Panc1 (cell line): Measurements from ENCODE around the gene ENPP3. TPM values are rescaled to one million over a fixed set of nuclear protein-coding genes. Genes with fewer than 3 reads are reported as not detected.

Source experiments
- ATAC-seq: fragments of 200-7000 bp; cut with Tn5 transposase; 2 replicates; pipeline ENCODE4 v1.9.1; 2020; ENCODE audit warnings: mild to moderate bottlenecking, moderate library complexity
- BruUV-seq: library from RNA; stranded (reverse); fragments of 400-500 nt; replicated peaks from 2 replicates; lab custom pipeline; 2021; lab: Mats Ljungman, UMichigan
- CTCF ChIA-PET: fragments of 300-600 bp; sonication (Branson Sonifier 250); formaldehyde crosslinking; loops from one replicate; lab custom pipeline; 2022; ENCODE audit warnings: antibody characterized with exemption; lab: Charles Lee
- POLR2A ChIA-PET: fragments of 300-600 bp; sonication (Branson Sonifier 250); formaldehyde crosslinking; loops from one replicate; lab custom pipeline; 2022; ENCODE audit warnings: antibody characterized with exemption; lab: Charles Lee
- DNase-seq: peaks from one replicate; pipeline ENCODE4 v3.0.0-alpha.2; 2010; ENCODE audit warnings: low read depth, low spot score
- H3K27ac ChIP-seq: 2 replicates; pipeline ENCODE4 v1.5.1; 2011; ENCODE audit warnings: mild to moderate bottlenecking, low read length, inconsistent platforms
- H3K27me3 ChIP-seq: fragments of 200-500 bp; sonication (Bioruptor generic); 2 replicates; pipeline ENCODE4 v1.6.0; 2014; ENCODE audit warnings: low read length, inconsistent platforms; ENCODE audit not compliant: control insufficient read depth, insufficient read depth
- H3K36me3 ChIP-seq: fragments of 200-500 bp; sonication (Bioruptor generic); 2 replicates; pipeline ENCODE4 v1.5.1; 2014; ENCODE audit warnings: inconsistent platforms, mild to moderate bottlenecking, low read length, moderate library complexity; ENCODE audit not compliant: control insufficient read depth, insufficient read depth
- H3K4me1 ChIP-seq: 2 replicates; pipeline ENCODE4 v1.5.1; 2011; ENCODE audit warnings: inconsistent platforms, mild to moderate bottlenecking, low read length, moderate library complexity; ENCODE audit not compliant: control insufficient read depth, insufficient read depth
- H3K4me3 ChIP-seq, 2 experiments: 2 replicates each; pipeline ENCODE4 v1.5.1; 2011 to 2012; ENCODE audit warnings: low read depth in 2 of 2, low read length in 2 of 2, mild to moderate bottlenecking in 2 of 2, inconsistent platforms in 1 of 2, moderate library complexity in 1 of 2
- H3K9me3 ChIP-seq: fragments of 200-500 bp; sonication (Bioruptor generic); 2 replicates; pipeline ENCODE4 v1.5.1; 2014; ENCODE audit warnings: low read depth, mild to moderate bottlenecking, inconsistent platforms, low read length, moderate library complexity; ENCODE audit not compliant: control insufficient read depth, insufficient read depth
- POLR2AphosphoS5 ChIP-seq: IDR thresholded peaks from 2 replicates; pipeline ENCODE4 v1.6.1; 2012; ENCODE audit warnings: mild to moderate bottlenecking, low read depth, low read length, moderate library complexity
- REST ChIP-seq, 2 experiments: IDR thresholded peaks; 2 replicates each; pipeline ENCODE4 v1.6.1; 2011 to 2012; ENCODE audit warnings: low read depth in 2 of 2, control low read depth in 1 of 2, low read length in 1 of 2, mild to moderate bottlenecking in 1 of 2, moderate library complexity in 1 of 2; ENCODE audit not compliant: insufficient read depth in 1 of 2
- SIN3A ChIP-seq: IDR thresholded peaks from 2 replicates; pipeline ENCODE4 v1.6.1; 2012; ENCODE audit warnings: low read depth, mild to moderate bottlenecking, low read length, moderate library complexity, borderline replicate concordance; ENCODE audit not compliant: insufficient read depth
- TCF7L2 ChIP-seq: IDR thresholded peaks from 2 replicates; pipeline ENCODE4 v1.6.1; 2011; ENCODE audit warnings: mild to moderate bottlenecking, low read depth, low read length, inconsistent platforms
- in situ Hi-C: cut with HindIII; loops from 2 replicates; pipeline ENCODE4 v1.10.0; 2016; ENCODE audit warnings: low sequenced_read_pairs, low pct_unique_long_range_greater_than_20kb
- intact Hi-C: fragments of 100-400 bp; cut with micrococcal nuclease; formaldehyde crosslinking; loops from one replicate; pipeline ENCODE4 v1.10.0; 2022; ENCODE audit not compliant: unreplicated experiment
- total RNA-seq: library from RNA; stranded (reverse); gene quantifications from one replicate; pipeline ENCODE4 v1.2.1, GENCODE V29; 2021; ENCODE audit not compliant: unreplicated experiment
- TF ChIP-seq, protein P1 (sequence below): fragments of 450-650 bp; IDR thresholded peaks from 2 replicates; pipeline ENCODE4 v1.5.1; 2017; ENCODE audit warnings: mild to moderate bottlenecking

The ENPP3 gene
- total RNA-seq, 1 experiment from 2014 or later: not detected

DNA sequence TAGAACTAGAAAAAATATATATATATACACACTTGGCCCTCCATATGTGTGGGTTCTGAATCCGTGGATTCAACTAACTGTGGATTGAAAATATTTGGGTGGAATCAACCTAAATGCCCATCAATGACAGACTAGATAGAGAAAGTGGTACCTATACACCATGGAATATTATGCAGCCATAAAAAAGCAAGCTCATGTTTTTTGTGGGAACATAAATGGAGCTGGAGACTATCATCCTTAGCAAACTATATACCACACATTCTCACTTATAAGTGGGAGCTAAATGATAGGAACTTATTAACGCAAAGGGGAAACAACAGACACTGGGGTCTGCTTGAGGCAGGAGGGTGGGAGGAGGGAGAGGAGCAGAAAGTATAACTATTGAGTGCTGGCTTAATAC, 36.1 kb downstream of the ENPP3 start:
- no peak for ATAC-seq
- Histone ChIP-seq H3K27me3 (no peaks in the 10 kb centered on the region), H3K4me3 (no peak overlapping the region), H3K4me1 (no peaks in the 10 kb centered on the region), H3K9me3 (no peaks in the 10 kb centered on the region), H3K36me3 (no peaks in the 10 kb centered on the region), H3K27ac (no peak overlapping the region)
- DNase-seq: no peak
- ChIA-PET CTCF (no interaction called here), POLR2A (no interaction called here)
- intact Hi-C loops (no loop called here), in situ Hi-C loops (no loop called here)
- BruUV-seq: no TSS peak
- TF ChIP-seq SIN3A: no peak
- TF ChIP-seq POLR2AphosphoS5: no peak
- no peak for TF ChIP-seq TCF7L2
- TF ChIP-seq, protein P1, sequence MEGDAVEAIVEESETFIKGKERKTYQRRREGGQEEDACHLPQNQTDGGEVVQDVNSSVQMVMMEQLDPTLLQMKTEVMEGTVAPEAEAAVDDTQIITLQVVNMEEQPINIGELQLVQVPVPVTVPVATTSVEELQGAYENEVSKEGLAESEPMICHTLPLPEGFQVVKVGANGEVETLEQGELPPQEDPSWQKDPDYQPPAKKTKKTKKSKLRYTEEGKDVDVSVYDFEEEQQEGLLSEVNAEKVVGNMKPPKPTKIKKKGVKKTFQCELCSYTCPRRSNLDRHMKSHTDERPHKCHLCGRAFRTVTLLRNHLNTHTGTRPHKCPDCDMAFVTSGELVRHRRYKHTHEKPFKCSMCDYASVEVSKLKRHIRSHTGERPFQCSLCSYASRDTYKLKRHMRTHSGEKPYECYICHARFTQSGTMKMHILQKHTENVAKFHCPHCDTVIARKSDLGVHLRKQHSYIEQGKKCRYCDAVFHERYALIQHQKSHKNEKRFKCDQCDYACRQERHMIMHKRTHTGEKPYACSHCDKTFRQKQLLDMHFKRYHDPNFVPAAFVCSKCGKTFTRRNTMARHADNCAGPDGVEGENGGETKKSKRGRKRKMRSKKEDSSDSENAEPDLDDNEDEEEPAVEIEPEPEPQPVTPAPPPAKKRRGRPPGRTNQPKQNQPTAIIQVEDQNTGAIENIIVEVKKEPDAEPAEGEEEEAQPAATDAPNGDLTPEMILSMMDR: no peak
- TF ChIP-seq REST (IDR thresholded peaks at IDR 0.05; ENCODE audit: insufficient read depth in 1 of 2, low read depth in 2 of 2, low read length in 1 of 2): no peak

DNA sequence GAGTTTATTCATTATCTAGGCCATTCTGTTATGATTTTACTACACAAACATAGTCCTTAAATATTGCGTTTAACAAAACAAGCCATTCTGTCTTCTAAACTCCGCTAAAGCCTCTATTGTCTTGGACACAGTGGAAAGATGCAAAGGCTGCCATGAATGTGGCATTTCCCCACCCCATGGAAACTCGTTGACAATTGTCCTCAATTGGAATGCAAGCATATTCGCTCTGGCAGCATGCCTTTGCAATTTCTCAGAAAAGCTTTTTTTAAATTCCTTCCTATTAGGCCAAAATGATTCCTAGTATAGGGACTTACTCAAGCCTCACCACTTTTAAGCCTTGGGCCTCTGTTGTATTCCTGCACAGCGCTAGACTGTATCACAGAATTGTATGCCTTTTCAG, 41.3 kb downstream of the ENPP3 start:
- no peak for ATAC-seq
- Histone ChIP-seq H3K27me3 (no peaks in the 10 kb centered on the region), H3K4me3 (no peak overlapping the region), H3K4me1 (no peaks in the 10 kb centered on the region), H3K36me3 (no peaks in the 10 kb centered on the region), H3K27ac (no peak overlapping the region), H3K9me3 (no peaks in the 10 kb centered on the region)
- in situ Hi-C loops (no loop called here), intact Hi-C loops (no loop called here)
- POLR2A ChIA-PET: no interaction called here
- DNase-seq: no peak
- BruUV-seq: no TSS peak
- CTCF ChIA-PET: no interaction called here
- no peak for TF ChIP-seq TCF7L2
- no peak for TF ChIP-seq POLR2AphosphoS5
- no peak for TF ChIP-seq SIN3A
- no peak for TF ChIP-seq REST (IDR thresholded peaks at IDR 0.05; ENCODE audit: insufficient read depth in 1 of 2, low read depth in 2 of 2, low read length in 1 of 2)
- TF ChIP-seq, protein P1: no peak
